ENCODE data around the gene CHST11.
A peak's percentile ranks its signal among the peaks of the same experiment; 100 is the strongest.

CHST11 gene

GRCh38 chr12:104588047-104588920 lies 131.5 kb downstream of the CHST11 start:
- peak; percentile 87 for DNase-seq

DNA sequence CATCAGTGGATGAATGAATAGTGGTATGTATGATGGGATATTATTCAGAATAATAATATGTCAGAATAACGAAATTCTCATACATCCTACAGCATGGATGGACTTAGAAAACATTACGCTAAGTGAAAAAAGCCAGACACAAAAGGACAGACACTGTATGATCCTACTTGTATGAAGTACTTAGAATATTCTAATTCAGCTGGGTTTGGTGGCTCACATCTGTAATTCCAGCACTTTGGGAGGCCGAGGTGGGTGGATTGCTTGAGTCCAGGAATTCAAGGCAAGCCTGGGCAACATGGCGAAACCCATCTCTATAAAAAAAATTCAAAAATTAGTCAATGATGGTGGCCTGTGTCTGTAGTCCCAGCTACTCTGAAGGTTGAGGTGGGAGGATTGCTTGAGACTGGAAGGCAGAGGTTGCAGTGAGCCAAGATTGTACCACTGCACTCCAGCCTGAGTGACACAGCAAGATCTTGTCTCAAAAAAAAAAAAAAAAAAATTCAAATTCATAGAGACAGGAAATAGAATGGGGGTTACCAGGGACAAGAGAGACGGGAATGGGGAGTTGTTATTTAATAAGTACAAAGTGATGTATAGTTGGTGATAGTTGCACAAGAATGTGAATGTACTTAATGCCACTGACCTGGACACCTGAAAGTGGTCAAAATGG lies 132.3 kb downstream of the CHST11 start:
- no peak for DNase-seq

GRCh38 chr12:104590022-104590421 lies 133.3 kb downstream of the CHST11 start:
- DNase-seq: no peak

GRCh38 chr12:104591257-104591885 lies 134.6 kb downstream of the CHST11 start:
- DNase-seq: no peak

GRCh38 chr12:104593482-104593881 lies 136.7 kb downstream of the CHST11 start:
- DNase-seq: no peak

DNA sequence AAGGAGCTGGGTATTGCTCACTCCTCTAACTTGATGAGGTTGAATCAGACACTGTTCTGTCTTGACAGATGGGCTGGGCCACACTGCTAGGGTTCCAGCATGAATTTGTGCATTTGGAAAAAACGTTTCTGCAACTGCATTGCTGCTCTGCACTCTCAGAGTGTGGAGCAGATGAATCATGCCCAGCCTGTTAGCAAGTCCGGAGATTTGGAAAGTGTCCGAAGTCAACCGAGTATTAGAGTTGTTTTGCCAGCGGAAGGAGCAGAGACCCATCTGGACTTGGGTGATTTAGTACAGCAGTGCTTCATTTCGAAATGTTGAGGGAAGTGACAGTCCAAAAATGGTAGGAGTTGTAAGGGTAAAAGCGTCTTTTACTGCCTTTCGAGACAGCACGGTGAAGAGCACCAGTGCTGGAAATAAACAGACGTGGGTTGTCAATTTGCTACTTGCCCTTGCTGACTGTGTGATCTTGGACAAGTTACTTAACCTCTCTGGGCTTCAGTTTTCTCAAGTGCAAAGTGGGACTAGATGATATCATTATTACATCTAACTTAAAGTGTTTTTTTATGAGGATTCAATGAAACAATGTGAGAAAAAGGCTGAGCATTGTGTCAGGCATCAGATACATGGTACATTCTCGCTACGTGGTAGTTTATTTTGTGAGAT lies 139.5 kb downstream of the CHST11 start:
- DNase-seq: peak; percentile 86

- DNase-seq: no peak
These were observed 140.4 kb downstream of the CHST11 start for GRCh38 chr12:104596898-104597843.

DNA sequence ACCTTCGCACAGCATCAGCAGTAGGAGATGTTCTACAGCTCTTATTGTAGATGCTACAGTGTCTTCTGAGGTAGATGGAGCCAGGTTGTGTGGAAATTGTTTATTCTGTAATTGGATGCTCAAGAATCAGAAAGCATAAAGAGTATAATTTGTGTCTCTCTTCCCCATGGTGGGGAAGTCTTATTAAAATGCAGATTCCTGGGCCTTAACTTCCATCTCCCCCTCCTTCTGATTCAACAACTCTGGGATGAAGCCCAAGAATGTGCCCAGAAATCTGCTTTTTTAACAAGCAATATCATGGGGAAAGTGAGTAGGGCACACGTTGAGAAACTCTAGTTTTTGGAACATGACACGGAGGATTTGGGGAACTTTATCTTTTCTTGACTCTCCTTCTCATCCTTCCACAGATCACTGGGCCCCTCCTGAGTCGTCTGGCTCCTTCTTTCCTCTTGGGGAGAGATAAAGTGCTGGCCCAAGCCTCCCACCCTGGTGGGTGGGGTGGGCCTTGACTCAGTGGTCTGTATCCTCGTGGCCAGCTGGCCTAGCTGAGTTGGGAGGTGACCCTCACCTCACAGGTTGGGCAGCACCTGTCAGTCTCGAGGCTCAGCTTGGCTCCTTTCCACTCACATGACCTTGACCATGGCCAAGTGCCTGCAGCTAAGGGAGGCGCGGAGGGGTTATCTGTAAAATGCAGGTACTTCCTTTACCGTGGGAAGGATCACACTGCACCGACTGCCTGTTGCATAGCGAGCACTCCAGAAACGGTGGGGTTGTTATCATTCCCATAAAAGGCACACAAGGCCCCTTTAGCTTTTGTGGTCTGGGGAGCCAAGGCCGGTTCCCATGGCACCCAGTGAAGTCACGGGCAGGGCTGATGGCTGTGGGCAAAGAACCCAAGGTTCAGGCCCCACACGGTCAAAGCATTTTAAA lies 141.9 kb downstream of the CHST11 start:
- DNase-seq: no peak

- DNase-seq: no peak
These were observed 142.7 kb downstream of the CHST11 start for GRCh38 chr12:104599272-104600035.

DNA sequence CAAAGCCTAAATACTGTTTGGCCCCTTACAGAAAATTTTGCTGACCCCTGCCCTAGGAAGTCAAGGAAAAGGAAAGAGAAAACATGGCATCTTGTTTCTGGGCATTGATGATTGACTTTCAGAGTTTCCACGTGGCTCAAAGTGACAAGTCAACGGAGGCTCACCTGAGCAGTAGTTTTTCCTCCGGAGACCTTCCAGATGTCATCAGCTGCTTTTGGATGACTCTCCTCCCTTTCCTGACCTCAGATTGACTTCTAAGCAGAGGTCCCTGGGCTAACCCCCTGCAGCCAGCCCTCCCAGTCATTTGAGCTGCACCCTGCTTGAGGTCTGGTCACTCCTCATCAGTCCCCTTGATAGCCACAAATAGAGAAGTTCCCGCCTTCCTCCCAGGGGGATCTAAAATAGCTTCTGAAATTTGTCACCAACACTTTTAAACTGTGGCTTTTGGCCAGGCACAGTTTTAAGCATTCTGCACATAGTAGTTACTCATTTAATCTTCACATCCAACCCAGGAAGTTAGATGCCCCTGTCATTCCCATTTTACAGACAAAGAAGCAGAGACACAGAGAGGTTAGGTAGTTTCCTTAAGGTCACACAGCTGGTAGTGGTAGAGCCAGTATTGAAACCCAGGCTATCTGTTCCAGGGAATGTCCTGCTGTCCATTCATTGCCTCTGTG lies 143.4 kb downstream of the CHST11 start:
- DNase-seq: no peak

DNA sequence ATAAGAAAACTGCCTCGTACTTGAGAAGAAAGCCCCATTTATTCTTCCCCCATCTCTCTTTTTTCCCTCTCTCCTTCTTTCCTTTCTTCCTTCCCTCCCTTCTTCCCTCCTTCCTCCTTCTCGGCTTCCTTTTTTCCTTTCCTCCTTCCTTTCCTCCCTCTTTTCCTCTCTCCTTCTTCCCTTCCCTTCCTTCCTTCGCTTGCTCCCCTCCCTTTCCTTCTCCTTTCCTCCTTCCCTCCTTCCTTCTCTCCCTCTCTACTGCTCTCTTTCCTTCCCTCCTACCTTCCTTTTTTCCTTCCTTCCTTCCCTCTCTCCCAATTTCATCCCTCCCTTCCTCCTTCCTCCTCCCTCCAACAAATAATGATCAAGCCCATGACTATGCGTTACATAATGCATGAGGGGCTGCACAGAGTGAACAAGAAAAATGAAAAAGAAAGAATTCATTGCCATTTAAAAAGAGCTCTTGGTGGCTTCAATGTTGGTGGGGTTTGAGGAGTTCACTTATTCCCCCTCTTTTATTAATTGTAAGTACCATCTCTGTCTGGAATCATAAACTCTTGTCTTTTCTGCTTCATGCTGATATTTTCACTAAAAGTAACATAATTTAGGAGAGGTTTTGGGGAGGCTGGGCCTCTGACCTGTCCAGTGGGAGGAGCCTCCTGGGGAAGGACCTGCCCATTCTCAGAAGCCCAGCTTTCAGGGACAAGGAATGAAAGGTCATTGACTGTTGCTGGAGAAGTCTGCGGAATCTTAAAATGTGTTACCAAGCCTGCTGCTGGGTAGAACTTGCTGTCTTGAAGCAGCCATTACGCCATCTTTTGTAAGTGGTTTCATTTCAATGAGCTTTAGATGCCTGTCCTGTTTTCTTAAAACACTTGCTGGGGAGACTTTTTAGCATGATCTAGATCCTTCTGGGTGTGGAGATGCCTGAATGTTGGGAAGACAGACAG lies 144.3 kb downstream of the CHST11 start:
- no peak for DNase-seq

- DNase-seq: no peak
These were observed 145.7 kb downstream of the CHST11 start for GRCh38 chr12:104602406-104602805.

- DNase-seq: peak; percentile 57
These were observed 146.1 kb downstream of the CHST11 start for GRCh38 chr12:104602896-104603295.

DNA sequence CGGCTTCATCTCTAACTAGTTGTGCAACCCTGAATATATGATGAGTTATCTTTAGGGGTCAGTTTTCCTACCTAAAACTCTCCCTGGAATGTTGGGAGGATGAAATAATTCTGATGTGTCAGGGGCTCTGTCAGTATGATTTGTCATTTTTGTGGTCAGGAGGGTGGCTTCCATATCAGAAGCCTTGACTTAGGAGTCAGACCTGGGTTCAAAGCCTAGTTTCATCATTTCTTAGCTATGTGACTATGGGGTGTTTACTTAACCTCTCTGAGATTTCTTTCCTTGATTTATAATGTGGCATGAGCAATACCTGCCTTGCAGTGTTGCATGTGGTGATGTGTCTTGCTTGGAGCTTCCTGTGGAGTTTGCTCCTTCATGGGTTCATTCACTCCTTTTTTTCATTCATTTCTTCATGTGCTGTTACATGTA lies 146.8 kb downstream of the CHST11 start:
- DNase-seq: peak; percentile 90

- peak; percentile 98 for DNase-seq
These were observed 147.6 kb downstream of the CHST11 start for GRCh38 chr12:104604070-104604994.

DNA sequence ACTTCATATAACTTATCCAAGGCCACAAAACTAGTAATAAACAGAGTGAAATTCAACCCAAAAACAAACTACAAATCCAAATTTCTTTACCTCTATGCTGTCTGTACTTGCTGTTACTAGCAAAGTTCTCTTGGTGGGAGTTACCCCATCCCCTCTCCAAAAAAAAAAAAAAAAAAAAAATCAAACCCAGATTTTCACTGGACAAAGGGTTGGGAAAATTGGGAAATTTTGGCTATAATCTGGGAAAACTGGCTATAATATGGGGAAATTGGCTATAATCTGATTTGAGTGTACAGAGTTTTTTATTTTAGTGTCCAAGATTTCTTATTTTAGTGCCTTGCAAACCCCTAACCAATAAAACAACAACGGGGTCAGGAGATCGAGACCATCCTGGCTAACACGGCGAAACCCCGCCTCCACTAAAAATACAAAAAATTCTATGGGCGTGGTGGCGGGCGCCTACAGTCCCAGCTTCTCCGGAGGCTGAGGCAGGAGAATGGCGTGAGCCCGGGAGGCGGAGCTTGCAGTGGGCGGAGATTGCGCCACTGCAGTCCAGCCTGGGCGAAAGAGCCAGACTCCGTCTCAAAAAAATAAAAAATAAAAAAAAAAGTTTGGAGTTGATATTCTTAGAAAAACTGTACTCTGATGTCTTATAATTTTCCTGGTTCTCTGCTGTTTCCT lies 148.4 kb downstream of the CHST11 start:
- DNase-seq: peak; percentile 52
